ENCODE measurements around the gene MPRIP.
"Not testable (repeated sequence)": the region's sequence is repeated elsewhere in the genome, so short reads cannot be mapped to it uniquely, and the experiment has no call there.

The MPRIP gene, protein sequence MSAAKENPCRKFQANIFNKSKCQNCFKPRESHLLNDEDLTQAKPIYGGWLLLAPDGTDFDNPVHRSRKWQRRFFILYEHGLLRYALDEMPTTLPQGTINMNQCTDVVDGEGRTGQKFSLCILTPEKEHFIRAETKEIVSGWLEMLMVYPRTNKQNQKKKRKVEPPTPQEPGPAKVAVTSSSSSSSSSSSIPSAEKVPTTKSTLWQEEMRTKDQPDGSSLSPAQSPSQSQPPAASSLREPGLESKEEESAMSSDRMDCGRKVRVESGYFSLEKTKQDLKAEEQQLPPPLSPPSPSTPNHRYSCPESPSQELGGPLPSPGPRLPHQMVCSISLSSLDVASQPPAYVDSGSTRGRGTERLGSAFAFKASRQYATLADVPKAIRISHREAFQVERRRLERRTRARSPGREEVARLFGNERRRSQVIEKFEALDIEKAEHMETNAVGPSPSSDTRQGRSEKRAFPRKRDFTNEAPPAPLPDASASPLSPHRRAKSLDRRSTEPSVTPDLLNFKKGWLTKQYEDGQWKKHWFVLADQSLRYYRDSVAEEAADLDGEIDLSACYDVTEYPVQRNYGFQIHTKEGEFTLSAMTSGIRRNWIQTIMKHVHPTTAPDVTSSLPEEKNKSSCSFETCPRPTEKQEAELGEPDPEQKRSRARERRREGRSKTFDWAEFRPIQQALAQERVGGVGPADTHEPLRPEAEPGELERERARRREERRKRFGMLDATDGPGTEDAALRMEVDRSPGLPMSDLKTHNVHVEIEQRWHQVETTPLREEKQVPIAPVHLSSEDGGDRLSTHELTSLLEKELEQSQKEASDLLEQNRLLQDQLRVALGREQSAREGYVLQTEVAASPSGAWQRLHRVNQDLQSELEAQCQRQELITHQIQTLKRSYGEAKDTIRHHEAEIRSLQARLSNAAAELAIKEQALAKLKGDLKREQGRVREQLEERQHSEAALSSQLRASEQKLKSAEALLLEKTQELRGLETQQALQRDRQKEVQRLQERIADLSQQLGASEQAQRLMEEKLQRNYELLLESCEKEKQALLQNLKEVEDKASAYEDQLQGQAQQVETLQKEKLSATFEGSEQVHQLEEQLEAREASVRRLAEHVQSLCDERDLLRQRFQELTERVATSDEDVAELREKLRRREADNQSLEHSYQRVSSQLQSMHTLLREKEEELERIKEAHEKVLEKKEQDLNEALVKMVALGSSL (N-terminal part only)

GRCh38 chr17:17042384-17042736 lies at the start of gene MPRIP:
Gene MPRIP (plus strand): TSS chr17:17042457. CDS start chr17:17042849, 392 bp downstream.
- no peak for DNase-seq

- DNase-seq, result no peak
Measured at GRCh38 chr17:16994631-16995030, 47.6 kb upstream of the MPRIP start.

DNA sequence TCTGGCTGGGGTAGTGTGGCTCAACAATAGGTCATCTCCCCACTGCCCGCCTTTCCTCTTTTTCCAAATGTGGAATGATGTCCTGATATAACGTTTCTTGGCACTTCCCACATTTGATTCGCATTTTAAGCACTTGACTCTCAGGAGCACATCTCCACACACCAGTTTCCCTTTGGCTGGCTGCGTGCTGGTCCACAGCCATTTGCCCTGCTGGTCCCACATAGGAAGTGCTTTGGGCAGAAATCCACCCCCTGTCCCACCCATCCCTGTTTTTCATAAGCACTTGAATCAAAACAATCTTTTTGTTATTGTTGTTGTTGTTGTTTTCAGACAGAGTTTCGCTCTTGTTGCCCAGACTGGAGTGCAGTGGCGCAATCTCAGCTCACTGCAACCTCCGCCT lies 46.3 kb upstream of the MPRIP start:
- no peak for DNase-seq

DNA sequence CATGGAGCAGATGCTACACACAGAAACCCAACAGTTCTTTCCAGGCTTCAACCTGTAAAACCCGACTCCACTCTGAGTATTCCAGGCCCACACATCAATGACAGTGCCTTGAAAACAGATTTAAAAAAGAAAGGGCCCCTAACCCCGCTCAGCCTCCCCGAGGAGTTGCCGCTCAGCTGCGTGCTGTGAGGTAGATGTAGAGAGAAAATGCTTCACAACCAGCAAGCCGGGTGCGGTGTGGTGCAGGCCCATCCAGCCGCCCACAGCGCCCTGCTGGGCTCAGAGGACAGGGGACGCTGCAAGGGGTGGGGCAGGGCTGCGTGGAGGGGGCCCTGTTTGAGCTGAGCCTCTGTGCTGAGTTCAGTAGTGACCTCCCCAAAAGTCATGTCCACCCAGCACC lies 45.5 kb upstream of the MPRIP start:
- not testable (repeated sequence) for DNase-seq

- no peak for DNase-seq
Measured at GRCh38 chr17:16997514-16998429, 44.5 kb upstream of the MPRIP start.

DNA sequence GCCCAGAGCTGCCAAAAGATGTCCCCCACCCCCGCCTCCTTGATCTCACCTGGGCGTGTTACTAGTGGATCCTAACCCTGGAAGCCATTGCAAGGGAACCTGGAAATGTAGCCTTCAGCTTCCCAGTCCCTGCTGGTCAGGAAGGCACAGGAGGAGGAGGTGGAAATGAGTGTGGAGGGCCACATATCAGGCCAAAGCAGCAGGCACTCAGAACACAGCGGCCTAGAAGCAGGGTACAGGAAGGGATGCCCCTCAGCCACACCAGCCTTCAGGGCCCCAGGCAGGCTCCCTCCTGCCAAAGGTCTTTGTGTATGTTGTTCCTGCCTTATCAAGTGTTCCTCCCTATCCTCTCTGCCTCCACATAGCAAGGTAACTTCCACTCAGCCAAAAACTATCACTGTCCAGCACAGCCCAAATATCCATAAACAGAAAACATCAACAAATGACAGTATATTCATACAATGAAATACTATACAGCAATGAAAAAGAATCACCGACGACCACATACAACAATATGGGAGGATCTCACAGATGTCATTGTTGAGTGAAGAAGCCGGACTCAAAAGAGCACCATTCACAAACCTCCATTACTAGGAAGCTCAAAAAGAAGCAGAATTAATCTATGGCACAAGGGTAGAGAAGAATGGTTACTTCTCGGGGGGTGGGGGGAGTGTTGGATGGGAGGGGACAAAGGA lies 42.2 kb upstream of the MPRIP start:
- DNase-seq, result no peak

DNA sequence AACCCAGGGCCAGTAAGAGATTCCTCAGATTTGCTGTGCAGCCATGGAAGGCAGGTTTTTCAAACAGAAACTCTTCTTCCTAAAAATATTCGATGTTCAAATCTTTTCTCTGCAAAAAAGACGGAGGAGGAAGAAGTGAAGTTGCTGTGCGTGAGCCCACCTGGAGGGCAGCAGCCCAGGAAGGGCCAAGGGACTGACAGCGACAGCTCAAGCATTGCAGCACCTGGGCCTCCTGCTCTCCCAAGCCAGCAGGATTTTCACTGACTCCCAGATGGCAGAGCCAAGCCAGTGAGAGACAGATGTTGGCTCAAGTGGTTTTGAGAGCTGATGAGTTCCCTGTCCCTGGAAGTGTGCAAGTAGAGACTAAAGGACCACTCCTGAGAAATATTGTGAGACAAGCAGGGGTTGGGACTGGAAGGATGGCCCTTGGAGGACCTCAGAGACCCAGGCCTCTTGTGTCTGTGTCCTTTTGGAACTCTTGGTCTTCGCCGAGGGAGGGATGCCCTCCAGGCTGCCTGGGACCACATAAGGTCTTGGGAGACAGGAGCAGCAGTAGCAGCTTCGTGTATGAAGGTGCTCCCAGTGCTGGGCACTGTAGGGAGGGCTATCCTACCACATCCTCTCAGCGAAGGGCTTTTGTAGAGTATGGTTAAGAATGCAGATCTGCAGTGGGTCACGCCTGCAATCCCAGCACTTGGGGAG lies 41.0 kb upstream of the MPRIP start:
- no peak for DNase-seq

GRCh38 chr17:17001874-17002520 lies 40.3 kb upstream of the MPRIP start:
- peak; percentile 58 for DNase-seq

DNA sequence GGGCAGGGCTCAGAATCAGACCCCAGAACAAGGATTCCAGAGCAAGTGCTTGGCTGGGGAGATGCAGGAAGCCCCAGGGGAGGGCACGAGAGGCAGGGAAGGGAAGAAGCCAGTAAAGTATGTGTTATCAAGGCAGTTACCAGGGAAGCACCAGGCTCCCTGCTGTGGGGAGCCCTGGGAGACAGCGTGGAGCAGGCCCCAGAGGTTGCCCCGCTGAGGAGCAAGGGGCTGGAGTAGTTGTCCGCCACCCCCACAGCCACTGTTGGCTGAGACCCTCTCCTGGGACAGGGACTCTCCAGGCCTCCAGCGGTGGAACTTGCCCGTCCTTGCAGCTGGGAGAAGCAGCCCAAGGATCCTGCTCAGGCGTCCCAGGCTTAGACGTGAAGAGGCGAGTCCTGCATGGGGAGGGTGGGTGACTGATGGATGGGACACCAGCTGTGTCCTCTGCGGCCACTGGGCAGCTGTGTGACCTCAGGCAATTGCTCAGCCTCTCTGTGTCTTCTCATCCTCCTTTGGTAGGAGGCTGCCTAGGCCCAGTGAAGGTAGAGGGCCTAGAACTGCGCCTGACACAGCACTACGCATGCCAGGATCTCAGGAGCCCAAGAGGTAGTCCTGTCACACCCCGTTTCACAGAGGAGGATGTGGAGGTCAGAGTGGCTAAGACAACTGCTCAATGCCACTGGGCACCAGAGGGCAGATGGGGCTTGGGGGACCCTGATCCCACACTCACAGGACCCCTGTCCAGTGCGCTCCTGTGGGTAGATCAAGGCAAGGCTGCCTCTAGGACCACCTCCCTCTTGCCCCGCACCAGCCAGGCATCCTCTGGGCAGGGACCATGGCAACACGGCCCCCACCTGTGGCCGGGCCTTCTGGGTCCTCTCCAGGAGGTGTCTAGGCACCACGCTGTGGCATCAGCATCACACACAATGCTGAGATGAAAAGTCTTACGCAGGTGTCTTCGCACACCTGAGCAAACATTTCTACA lies 39.2 kb upstream of the MPRIP start:
- DNase-seq, result not testable (repeated sequence)

- DNase-seq, result no peak
Measured at GRCh38 chr17:17004251-17004996, 37.8 kb upstream of the MPRIP start.

DNA sequence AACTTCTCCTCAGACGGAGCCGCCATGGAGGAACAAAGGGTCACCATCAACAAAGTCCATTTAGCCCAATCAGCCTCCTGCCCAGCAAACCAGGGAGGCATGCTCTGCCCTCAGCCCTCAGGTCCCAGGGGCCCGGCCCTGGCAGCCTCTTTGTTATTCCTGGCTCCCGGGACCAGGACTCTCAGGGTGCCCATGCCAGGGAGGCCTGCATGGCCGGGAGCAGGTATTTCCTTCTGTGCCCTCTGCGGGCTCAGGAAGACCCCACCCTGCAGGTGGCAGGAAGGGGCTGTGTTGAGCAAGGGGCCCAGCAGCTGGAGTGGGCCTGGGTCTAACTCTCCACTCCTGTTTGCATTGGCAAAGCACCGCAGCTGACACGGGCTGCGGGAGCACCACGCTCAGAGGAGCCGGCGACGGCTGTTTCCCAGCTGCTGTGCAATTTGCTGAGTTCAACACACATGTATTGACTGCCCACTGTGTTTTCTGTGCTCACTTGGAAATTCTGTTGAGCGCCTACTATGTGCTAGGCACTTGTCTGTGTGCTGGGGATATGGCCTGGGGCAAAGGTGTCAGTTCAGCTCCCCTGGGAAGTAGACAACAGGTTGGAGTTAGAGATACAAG lies 37.2 kb upstream of the MPRIP start:
- not testable (repeated sequence) for DNase-seq

DNA sequence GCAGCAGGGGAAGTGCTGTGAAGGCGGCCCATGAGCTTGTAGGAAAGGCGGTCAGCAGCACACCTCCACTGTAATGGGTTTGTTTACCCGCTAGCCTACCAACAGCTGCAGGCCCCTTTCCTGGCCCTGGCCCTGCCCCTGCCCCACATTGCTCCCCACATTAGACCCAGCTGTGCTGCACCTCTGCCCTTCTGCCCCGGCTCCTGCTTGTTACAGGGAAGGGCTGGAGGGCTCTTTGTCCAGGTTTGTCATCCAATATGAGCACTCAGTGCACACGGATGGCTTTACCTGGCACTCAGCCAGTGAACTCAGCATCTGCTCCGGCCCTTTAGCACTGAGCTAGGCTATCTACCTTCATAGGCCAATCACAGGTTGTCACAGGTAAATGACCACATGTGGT lies 34.4 kb upstream of the MPRIP start:
- not testable (repeated sequence) for DNase-seq

DNA sequence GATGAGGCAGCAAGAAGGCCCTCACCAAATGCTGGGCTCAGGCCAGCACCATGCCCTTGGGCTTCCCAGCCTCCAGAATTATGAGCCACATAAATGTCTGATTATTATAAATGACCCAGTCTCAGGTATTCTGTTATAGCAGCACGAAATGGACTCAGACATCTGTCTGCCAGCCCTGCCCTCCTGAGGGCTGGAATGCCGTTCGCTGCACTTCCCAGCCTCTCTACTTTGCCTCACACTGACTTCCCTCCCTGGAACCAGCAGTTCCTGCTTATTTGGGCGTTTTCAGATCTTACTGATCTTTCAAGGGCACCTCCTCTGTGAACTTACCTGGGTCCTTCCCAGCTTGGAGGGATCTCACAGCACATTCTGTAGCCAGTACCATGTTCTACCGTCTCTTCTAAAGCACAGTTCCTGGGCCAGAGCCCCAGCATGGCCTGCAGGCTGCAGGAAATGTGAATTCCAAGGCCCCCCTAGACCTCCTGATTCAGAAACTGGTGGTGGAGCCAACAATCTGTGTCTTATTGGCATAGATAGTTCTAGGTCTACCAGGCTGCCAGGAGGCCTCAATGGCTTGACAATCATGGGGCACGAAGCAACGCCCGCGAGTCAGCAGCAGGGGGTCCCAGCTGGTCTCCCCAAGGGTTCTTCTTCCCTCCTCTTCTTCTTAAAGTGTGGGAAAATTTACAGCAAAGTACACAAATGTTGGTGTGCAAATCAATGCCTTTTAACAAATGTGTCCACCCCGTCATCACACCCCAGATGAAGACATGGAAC lies 33.4 kb upstream of the MPRIP start:
- not testable (repeated sequence) for DNase-seq

GRCh38 chr17:17009972-17010371 lies 32.3 kb upstream of the MPRIP start:
- DNase-seq, result not testable (repeated sequence)

DNA sequence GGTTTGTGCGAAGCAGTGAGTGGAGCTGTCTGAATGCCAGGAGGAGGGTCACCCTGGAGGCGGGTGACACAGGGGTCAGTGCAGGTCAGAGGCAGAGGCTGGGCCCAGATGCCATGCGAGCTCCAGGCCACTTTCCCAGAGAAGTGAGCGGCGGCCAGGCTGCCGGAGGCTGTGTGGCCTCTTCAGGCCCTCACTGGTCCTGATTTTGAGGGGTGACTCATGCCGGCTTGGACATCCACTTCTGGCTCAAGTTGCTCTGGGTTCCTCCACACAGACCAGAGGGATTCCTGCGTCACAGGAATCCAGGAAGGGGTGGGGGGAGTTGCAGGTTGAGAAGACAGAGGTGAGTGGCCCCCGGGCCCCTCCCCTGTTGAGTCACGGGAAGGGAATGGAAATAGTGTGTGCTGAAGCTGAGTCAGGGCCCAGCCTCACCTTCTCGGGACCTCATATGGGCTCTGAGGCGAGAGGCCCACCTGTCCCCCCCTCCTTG lies 31.7 kb upstream of the MPRIP start:
- DNase-seq, result not testable (repeated sequence)

GRCh38 chr17:17011043-17011907 lies 31.0 kb upstream of the MPRIP start:
- peak; percentile 70 for DNase-seq
